Common myeloid progenitor, CD34-positive (primary cell): ENCODE measurements around the gene AHSG.

Experiments
- CTCF ChIA-PET: fragments of 350-600 bp; sonication (Branson Sonifier 250); formaldehyde crosslinking; loops from one replicate; lab custom pipeline; 2021; ENCODE audit warnings: antibody characterized with exemption; lab: Charles Lee
- POLR2A ChIA-PET: fragments of 350-600 bp; sonication (Branson Sonifier 250); formaldehyde crosslinking; loops from one replicate; lab custom pipeline; 2021; ENCODE audit warnings: antibody characterized with exemption; lab: Charles Lee
- DNase-seq, 3 donors: peaks; one replicate each; pipeline versions ENCODE4 v3.0.0 to v3.0.0-alpha.2; 2013
- H3K27ac ChIP-seq, 2 experiments: 1 replicate in 1 of 2; 2 replicates in 1 of 2; pipeline ENCODE4 v1.7.0; 2013; ENCODE audit warnings: inconsistent platforms in 2 of 2, low read length in 2 of 2, mild to moderate bottlenecking in 2 of 2, low read depth in 1 of 2, moderate library complexity in 1 of 2; ENCODE audit not compliant: severe bottlenecking in 2 of 2, insufficient read depth in 1 of 2, poor library complexity in 1 of 2
- H3K27me3 ChIP-seq, 5 experiments: replicated peaks in 2 of 5; 1 replicate in 3 of 5; 2 replicates in 2 of 5; pipeline versions ENCODE4 v1.6.1 to v1.7.0; 2013; ENCODE audit warnings: low read length in 4 of 5, mild to moderate bottlenecking in 2 of 5, moderate library complexity in 2 of 5, inconsistent platforms in 1 of 5; ENCODE audit not compliant: insufficient read depth in 5 of 5, control insufficient read depth in 4 of 5
- H3K36me3 ChIP-seq, 4 experiments: 1 replicate in 2 of 4; 2 replicates in 2 of 4; pipeline versions ENCODE4 v1.6.1 to v1.7.0; 2013; ENCODE audit warnings: low read length in 3 of 4, control low read depth in 1 of 4, mild to moderate bottlenecking in 1 of 4; ENCODE audit not compliant: control insufficient read depth in 4 of 4, insufficient read depth in 4 of 4
- H3K4me1 ChIP-seq, 4 experiments: 1 replicate in 3 of 4; 2 replicates in 1 of 4; pipeline versions ENCODE4 v1.6.1 to v1.7.1; 2013; ENCODE audit warnings: low read length in 3 of 4, mild to moderate bottlenecking in 3 of 4, control low read depth in 1 of 4, inconsistent platforms in 1 of 4, moderate library complexity in 1 of 4; ENCODE audit not compliant: control insufficient read depth in 4 of 4, insufficient read depth in 4 of 4; ENCODE audit errors: control extremely low read depth in 1 of 4
- H3K4me3 ChIP-seq, 7 experiments: 1 replicate in 4 of 7; 2 replicates in 3 of 7; pipeline versions ENCODE4 v1.5.1 to v1.7.0; 2013; ENCODE audit warnings: mild to moderate bottlenecking in 7 of 7, low read length in 6 of 7, moderate library complexity in 6 of 7, inconsistent platforms in 2 of 7, low read depth in 2 of 7, control low read depth in 1 of 7; ENCODE audit not compliant: insufficient read depth in 4 of 7, control insufficient read depth in 1 of 7; ENCODE audit errors: extremely low read depth in 1 of 7
- H3K9me3 ChIP-seq, 5 experiments: 1 replicate in 4 of 5; 2 replicates in 1 of 5; pipeline versions ENCODE4 v1.6.1 to v1.7.1; 2013; ENCODE audit warnings: low read length in 4 of 5, mild to moderate bottlenecking in 2 of 5, inconsistent platforms in 1 of 5, low read depth in 1 of 5, moderate library complexity in 1 of 5; ENCODE audit not compliant: control insufficient read depth in 4 of 5, insufficient read depth in 2 of 5; ENCODE audit errors: control extremely low read depth in 1 of 5
- WGBS: methylation state at CpG from one replicate; pipeline ENCODE4 v1.1.5; 2013; ENCODE audit not compliant: insufficient coverage; 5-methylcytosine and 5-hydroxymethylcytosine counted together

AHSG gene

GRCh38 chr3:186570096-186570940 is 42.5 kb upstream of the AHSG start, which contains the start of gene DNAJB11:
Gene DNAJB11 (plus strand): TSS chr3:186570720. CDS start chr3:186570898, 178 bp downstream.
- peak; percentile 100 for DNase-seq
- Histone ChIP-seq H3K27me3 (no peaks in the 10 kb centered on the region), H3K9me3 (no peaks in the 10 kb centered on the region), H3K4me1 (peaks cover 24 to 39% (median 33%) of the 10 kb centered on the region in 4 experiments), H3K36me3 (peaks cover 5 to 18% (median 8%) of the 10 kb centered on the region in 4 experiments), H3K27ac (peak within 1 kb of the TSS; percentile 99 to 100), H3K4me3 (peak within 1 kb of the TSS; percentile 85 to 99 (median 89))
- ChIA-PET CTCF (interaction anchor here (0.7 to 4.1 kb wide), 7 partner anchors 11 to 627 kb away, joined by 3 to 19 read pairs (median 4); no protein-coding TSS in a partner anchor), POLR2A (interaction anchor here (0.8 to 1.7 kb wide), 4 partner anchors 12 to 213 kb away, joined by 3 to 9 read pairs (median 6); partner anchors contain the start of gene EIF4A2)
- WGBS, result under 1% methylated on average over 46 of the region's 59 CpGs

- H3K4me1 ChIP-seq, result peaks cover 24 to 37% (median 32%) of the 10 kb centered on the region in 4 experiments
- CTCF ChIA-PET, result interaction anchor here (1.0 to 4.1 kb wide), 3 partner anchors 11 to 46 kb away, joined by 3 to 19 read pairs (median 5); no protein-coding TSS in a partner anchor
- H3K9me3 ChIP-seq, result no peaks in the 10 kb centered on the region
- POLR2A ChIA-PET, result interaction anchor here (1.2 to 1.7 kb wide), 4 partner anchors 11 to 212 kb away, joined by 3 to 9 read pairs (median 6); partner anchors contain the start of gene EIF4A2
- H3K4me3 ChIP-seq, result peak overlapping the region; percentile 85 to 99 (median 89)
- WGBS, result 8% methylated on average over 15 of the region's 21 CpGs
- peak overlapping the region; percentile 99 to 100 for H3K27ac ChIP-seq
- H3K36me3 ChIP-seq, result peaks cover 8 to 25% (median 14%) of the 10 kb centered on the region in 4 experiments
- DNase-seq, result no peak
- no peaks in the 10 kb centered on the region for H3K27me3 ChIP-seq
These were observed 41.8 kb upstream of the AHSG start for GRCh38 chr3:186570941-186571643.

GRCh38 chr3:186571644-186572013 is 41.2 kb upstream of the AHSG start:
- ChIA-PET POLR2A (interaction anchor here (1.3 to 1.7 kb wide), 2 partner anchors 11 to 14 kb away, joined by 3 to 6 read pairs; no protein-coding TSS in a partner anchor), CTCF (interaction anchor here (1.1 to 4.1 kb wide), 3 partner anchors 10 to 45 kb away, joined by 5 to 19 read pairs (median 5); no protein-coding TSS in a partner anchor)
- H3K27ac ChIP-seq, result peak overlapping the region; percentile 99 to 100
- H3K4me1 ChIP-seq, result peaks cover 20 to 33% (median 28%) of the 10 kb centered on the region in 4 experiments
- no peaks in the 10 kb centered on the region for H3K27me3 ChIP-seq
- no peaks in the 10 kb centered on the region for H3K9me3 ChIP-seq
- peak overlapping the region in 6 of 7 experiments; percentile 85 to 99 (median 90) for H3K4me3 ChIP-seq
- peaks cover 13 to 31% (median 19%) of the 10 kb centered on the region in 4 experiments for H3K36me3 ChIP-seq
- WGBS, result no CpG with 5 or more reads among the region's 2 CpGs
- DNase-seq, result peak in 2 of 3 donors; percentile 44 to 45

GRCh38 chr3:186577521-186577920 is 35.3 kb upstream of the AHSG start:
- ChIA-PET CTCF (interaction anchor here (3.6 kb wide), 1 partner anchor 38 kb away, joined by 14 read pairs; no protein-coding TSS in a partner anchor), POLR2A (interaction anchor here (1.5 kb wide), 1 partner anchor 8 kb away, joined by 8 read pairs; no protein-coding TSS in a partner anchor)
- Histone ChIP-seq H3K27ac (no peak overlapping the region), H3K36me3 (peaks cover 29 to 73% (median 57%) of the 10 kb centered on the region in 4 experiments), H3K4me3 (no peak overlapping the region), H3K27me3 (no peaks in the 10 kb centered on the region), H3K4me1 (no peaks in the 10 kb centered on the region), H3K9me3 (no peaks in the 10 kb centered on the region)
- no peak for DNase-seq
- WGBS, result 90% methylated on average over 2 of the region's 2 CpGs

GRCh38 chr3:186580785-186581184 is 32.1 kb upstream of the AHSG start:
- Histone ChIP-seq H3K27me3 (no peaks in the 10 kb centered on the region), H3K4me1 (no peaks in the 10 kb centered on the region), H3K27ac (no peak overlapping the region), H3K4me3 (no peak overlapping the region), H3K36me3 (peaks cover 36 to 89% (median 66%) of the 10 kb centered on the region in 4 experiments), H3K9me3 (no peaks in the 10 kb centered on the region)
- ChIA-PET CTCF (interaction anchor here (2.0 kb wide), 1 partner anchor 36 kb away, joined by 6 read pairs; no protein-coding TSS in a partner anchor), POLR2A (interaction anchor here (1.9 kb wide), 1 partner anchor 10 kb away, joined by 9 read pairs; the partner anchor contains the start of gene DNAJB11)
- no peak for DNase-seq
- WGBS, result 100% methylated on average over 2 of the region's 3 CpGs

- 94% methylated on average over 5 of the region's 6 CpGs for WGBS
- Histone ChIP-seq H3K9me3 (no peaks in the 10 kb centered on the region), H3K4me3 (no peak overlapping the region), H3K4me1 (no peaks in the 10 kb centered on the region), H3K27ac (no peak overlapping the region), H3K27me3 (no peaks in the 10 kb centered on the region), H3K36me3 (peaks cover 30 to 77% (median 57%) of the 10 kb centered on the region in 4 experiments)
- ChIA-PET POLR2A (interaction anchor here (0.7 to 1.9 kb wide), 4 partner anchors 11 to 35 kb away, joined by 3 to 9 read pairs (median 4); partner anchors contain the start of gene DNAJB11), CTCF (interaction anchor here (1.0 kb wide), 1 partner anchor 11 kb away, joined by 3 read pairs; no protein-coding TSS in a partner anchor)
- no peak for DNase-seq
These were observed 30.3 kb upstream of the AHSG start for GRCh38 chr3:186582541-186582940.
